ENCODE data around the gene ZRANB2.
A peak's percentile ranks its signal among the peaks of the same experiment; 100 is the strongest.

ZRANB2 gene

GRCh38 chr1:71080739-71081696 lies at the start of gene ZRANB2:
Gene ZRANB2 (minus strand): TSS chr1:71081035. CDS start chr1:71080995, 40 bp downstream.
- peak; percentile 93 for DNase-seq (ENCODE audit: low read depth)

GRCh38 chr1:71128060-71128459 lies 47.2 kb upstream of the ZRANB2 start:
- no peak for DNase-seq (ENCODE audit: low read depth)

- DNase-seq (ENCODE audit: low read depth): no peak
Observed at GRCh38 chr1:71118086-71118485, 37.3 kb upstream of the ZRANB2 start.

- DNase-seq (ENCODE audit: low read depth): no peak
Observed at GRCh38 chr1:71116729-71117128, 35.9 kb upstream of the ZRANB2 start.

- no peak for DNase-seq (ENCODE audit: low read depth)
Observed at GRCh38 chr1:71106658-71107322, 26.0 kb upstream of the ZRANB2 start.

- no peak for DNase-seq (ENCODE audit: low read depth)
Observed at GRCh38 chr1:71104417-71104816, 23.6 kb upstream of the ZRANB2 start.

- DNase-seq (ENCODE audit: low read depth): no peak
Observed at GRCh38 chr1:71101839-71102376, 21.1 kb upstream of the ZRANB2 start.

- DNase-seq (ENCODE audit: low read depth): no peak
Observed at GRCh38 chr1:71097428-71097827, 16.6 kb upstream of the ZRANB2 start.

GRCh38 chr1:71094913-71095312 lies 14.1 kb upstream of the ZRANB2 start:
- no peak for DNase-seq (ENCODE audit: low read depth)

- peak; percentile 9 for DNase-seq (ENCODE audit: low read depth)
Observed at GRCh38 chr1:71093938-71094337, 13.1 kb upstream of the ZRANB2 start.

- peak; percentile 50 for DNase-seq (ENCODE audit: low read depth)
Observed at GRCh38 chr1:71089536-71090270, 8.9 kb upstream of the ZRANB2 start.

- no peak for DNase-seq (ENCODE audit: low read depth)
Observed at GRCh38 chr1:71088645-71089287, 7.9 kb upstream of the ZRANB2 start.

GRCh38 chr1:71087713-71088112 lies 6.9 kb upstream of the ZRANB2 start:
- no peak for DNase-seq (ENCODE audit: low read depth)

GRCh38 chr1:71087060-71087459 lies 6.2 kb upstream of the ZRANB2 start:
- DNase-seq (ENCODE audit: low read depth): no peak

GRCh38 chr1:71086331-71086730 lies 5.5 kb upstream of the ZRANB2 start:
- DNase-seq (ENCODE audit: low read depth): no peak

GRCh38 chr1:71083271-71083670 lies 2.4 kb upstream of the ZRANB2 start:
- no peak for DNase-seq (ENCODE audit: low read depth)

- no peak for DNase-seq (ENCODE audit: low read depth)
Observed at GRCh38 chr1:71081697-71082080, 854 bp upstream of the ZRANB2 start.

- no peak for DNase-seq (ENCODE audit: low read depth)
Observed at GRCh38 chr1:71080230-71080738, 551 bp downstream of the ZRANB2 start.

GRCh38 chr1:71074681-71075080 lies 6.2 kb downstream of the ZRANB2 start:
- no peak for DNase-seq (ENCODE audit: low read depth)

- DNase-seq (ENCODE audit: low read depth): no peak
Observed at GRCh38 chr1:71072273-71072672, 8.6 kb downstream of the ZRANB2 start.

GRCh38 chr1:71071720-71072119 lies 9.1 kb downstream of the ZRANB2 start:
- no peak for DNase-seq (ENCODE audit: low read depth)
